ENCODE measurements around the gene SNX13.

Gene SNX13

GRCh38 chr7:17743316-17743715 lies 197.0 kb downstream of the SNX13 start:
- DNase-seq (ENCODE audit: insufficient read length, low spot score) (no peak), FAIRE-seq (no peak)
- no peak for TF ChIP-seq POLR2A (IDR thresholded peaks at IDR 0.05; ENCODE audit: low read depth, low read length)

- FAIRE-seq (no peak), DNase-seq (ENCODE audit: insufficient read length, low spot score) (no peak)
- TF ChIP-seq POLR2A (IDR thresholded peaks at IDR 0.05; ENCODE audit: low read depth, low read length), result no peak
Measured at GRCh38 chr7:17741426-17741825, 198.9 kb downstream of the SNX13 start.

Data from H54 (cell line).